Renal cortex interstitium (tissue), 11 donors: ENCODE measurements around the gene IL1B. TPM values are rescaled to one million over a fixed set of nuclear protein-coding genes. Genes with fewer than 3 reads are reported as not detected.
A peak's percentile ranks its signal among the peaks of the same experiment; 100 is the strongest.

Experiments used
- DNase-seq, 11 donors: peaks; one replicate each; pipeline ENCODE4 v3.0.0-alpha.2; 2013; ENCODE audit warnings: low read depth in 9 of 11, low spot score in 4 of 11; ENCODE audit errors: extremely low read depth in 1 of 11
- polyA plus RNA-seq, 3 donors: library from polyadenylated mRNA; unstranded; fragments of 120-200 nt; gene quantifications; one replicate each; pipeline ENCODE4 v1.2.1, GENCODE V29; 2013; ENCODE audit not compliant: insufficient read length in 3 of 3

IL1B gene
- polyA plus RNA-seq, 3 donors: 0.53 to 2.9 (median 0.64) TPM

DNA sequence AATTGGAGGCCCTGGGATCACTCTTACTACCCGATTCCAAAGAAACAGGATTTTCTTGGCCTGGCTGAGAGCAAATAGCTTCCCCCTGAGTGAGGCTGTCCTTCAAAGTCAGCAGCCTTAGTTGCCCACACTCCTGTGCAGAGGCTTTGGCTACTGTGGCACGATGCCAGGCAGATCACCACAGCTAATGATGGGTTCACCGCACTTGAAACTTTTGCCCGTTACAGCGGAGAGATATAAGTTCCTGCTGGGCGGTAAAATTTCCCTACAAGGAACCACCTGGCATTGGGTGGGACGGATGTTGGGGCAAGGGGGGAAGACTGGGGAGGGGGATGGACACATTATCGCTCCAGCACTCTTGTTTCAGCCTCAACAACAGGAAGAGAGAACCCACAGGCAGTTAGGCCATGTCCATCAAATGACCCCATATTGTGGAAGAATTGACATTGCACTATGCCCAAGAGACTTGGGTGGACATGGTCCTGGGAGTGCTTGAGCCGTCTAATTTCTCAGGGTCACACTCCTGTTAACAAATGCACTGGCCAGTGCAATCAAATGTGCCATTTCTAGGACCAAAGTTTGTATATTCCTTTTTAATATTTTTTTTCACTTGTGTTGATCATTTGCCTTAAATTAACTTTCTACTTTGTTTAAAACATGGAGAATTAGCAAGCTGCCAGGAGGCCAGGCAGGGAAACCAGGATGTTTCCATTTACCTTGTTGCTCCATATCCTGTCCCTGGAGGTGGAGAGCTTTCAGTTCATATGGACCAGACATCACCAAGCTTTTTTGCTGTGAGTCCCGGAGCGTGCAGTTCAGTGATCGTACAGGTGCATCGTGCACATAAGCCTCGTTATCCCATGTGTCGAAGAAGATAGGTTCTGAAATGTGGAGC is 4.4 kb downstream of the IL1B start:
- DNase-seq: no peak

DNA sequence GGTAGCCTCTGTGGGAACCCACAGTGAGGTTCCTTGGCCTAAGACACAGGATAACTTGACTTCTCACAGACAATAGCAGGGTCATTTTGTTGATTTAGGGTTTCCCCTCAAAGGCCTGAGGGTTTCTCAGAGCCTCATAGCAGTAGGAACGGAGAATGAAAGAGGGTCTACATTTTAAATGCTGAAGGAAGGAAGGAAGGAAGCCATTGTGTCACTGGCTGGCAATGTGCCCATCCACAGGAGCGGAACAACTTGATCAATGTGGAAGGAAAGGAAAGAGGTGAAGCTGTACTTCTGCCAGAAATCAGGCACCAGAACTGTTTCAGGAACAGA is 5.1 kb downstream of the IL1B start:
- DNase-seq: no peak

DNA sequence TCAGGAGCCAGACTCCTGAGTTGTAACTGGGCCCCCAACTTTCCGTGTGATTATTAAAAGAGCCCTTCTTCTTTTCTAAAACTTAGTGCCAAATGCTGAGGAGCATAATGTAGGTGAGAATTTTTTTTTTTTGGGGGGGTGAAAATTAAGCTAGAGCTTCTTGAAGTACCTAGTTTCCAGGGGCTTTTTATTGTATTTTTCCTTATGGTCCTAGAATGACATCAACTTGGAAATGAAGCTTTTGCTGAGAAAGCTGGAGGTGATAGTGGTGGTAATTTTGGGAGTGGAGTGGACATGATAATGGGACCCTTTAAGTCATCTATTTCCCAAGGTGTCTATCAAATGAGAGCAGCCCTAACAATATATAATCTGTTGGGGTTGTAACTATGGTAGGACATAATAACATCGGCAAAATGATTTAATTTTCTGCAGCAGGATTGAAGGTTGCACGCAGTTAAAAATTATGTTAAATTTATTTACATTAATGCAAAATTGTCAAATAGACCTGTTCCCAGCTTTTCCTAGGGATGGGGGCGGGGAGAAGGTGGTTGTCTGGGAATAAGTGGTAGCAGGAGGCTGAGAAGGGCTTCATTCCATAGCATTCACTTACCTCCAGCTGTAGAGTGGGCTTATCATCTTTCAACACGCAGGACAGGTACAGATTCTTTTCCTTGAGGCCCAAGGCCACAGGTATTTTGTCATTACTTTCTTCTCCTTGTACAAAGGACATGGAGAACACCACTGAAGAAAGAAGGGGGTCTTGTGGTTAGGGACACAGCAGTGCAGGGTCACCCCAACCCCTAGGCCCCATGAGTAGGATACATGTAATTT is 5.7 kb downstream of the IL1B start:
- DNase-seq: no peak

DNA sequence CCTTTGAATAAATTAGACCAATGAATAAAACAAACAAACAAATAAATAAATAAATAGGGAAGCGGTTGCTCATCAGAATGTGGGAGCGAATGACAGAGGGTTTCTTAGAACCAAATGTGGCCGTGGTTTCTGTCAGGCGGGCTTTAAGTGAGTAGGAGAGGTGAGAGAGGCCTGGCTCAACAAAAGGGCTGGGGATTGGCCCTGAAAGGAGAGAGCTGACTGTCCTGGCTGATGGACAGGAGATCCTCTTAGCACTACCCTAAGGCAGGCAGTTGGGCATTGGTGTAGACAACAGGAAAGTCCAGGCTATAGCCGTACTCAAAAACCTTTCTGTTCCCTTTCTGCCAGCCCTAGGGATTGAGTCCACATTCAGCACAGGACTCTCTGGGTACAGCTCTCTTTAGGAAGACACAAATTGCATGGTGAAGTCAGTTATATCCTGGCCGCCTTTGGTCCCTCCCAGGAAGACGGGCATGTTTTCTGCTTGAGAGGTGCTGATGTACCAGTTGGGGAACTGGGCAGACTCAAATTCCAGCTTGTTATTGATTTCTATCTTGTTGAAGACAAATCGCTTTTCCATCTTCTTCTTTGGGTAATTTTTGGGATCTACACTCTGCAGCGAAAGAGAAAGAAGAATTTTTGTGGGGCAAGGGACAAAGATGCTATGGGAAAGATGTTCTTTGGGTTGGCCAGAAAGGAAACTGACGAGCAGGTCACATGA is 6.5 kb downstream of the IL1B start:
- DNase-seq: no peak

DNA sequence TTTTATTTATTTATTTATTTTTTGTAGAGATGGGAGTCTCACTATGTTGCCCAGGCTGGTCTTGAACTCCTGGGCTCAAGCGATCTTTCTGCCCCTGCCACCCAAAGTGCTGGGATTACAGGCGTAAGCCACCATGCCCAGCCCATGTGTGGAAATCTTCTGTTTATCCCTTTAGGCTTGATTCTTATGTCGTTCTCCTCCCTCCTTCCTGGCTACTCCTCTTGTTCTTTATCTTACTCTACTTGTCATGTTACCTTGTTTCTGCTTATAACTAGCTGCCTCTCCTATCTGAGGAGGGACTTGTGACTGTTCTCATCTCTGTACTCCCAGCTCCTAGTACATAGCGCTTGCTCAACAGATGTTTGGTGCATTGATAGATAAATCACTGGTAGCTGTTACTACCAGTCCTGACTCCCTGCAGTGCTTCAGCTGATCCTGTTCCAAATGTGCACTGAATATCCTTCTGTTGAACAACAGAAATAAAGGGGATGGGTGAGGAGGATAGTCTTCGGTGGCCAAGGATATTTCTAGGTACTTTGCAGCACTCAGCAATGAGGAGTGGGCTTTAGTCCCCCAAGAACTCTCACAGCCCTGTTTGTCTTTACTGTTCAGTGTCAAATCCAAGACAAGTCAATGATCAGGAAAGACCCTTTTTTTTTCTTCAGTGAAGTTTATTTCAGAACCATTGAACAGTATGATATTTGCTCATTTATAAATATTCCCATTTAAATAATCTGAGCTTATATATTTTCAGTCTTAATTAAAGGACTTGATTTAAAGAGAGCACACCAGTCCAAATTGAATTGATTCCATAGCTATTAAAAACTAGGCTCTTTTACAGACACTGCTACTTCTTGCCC is 7.2 kb downstream of the IL1B start:
- DNase-seq: no peak

DNA sequence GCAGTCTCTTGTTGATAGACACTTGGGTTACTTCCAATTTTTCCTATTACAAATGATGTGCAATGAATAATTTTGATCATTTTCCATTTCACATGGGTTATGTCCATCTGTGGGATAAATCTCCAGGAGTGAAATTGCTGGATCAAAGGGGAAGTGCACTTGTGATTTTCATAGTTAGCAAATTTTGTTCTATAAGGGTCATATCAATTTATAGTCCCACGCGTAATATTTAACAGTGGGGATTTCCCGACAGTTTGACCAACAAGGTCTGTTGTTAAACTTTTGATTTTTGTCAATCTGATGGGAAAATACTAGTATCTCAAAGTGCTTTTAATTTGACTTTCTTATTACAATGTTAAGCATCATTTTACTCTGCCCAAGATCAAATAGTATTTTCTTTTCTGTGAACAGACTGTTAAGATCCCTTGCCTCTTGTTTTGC is 8.3 kb downstream of the IL1B start:
- no peak for DNase-seq

DNA sequence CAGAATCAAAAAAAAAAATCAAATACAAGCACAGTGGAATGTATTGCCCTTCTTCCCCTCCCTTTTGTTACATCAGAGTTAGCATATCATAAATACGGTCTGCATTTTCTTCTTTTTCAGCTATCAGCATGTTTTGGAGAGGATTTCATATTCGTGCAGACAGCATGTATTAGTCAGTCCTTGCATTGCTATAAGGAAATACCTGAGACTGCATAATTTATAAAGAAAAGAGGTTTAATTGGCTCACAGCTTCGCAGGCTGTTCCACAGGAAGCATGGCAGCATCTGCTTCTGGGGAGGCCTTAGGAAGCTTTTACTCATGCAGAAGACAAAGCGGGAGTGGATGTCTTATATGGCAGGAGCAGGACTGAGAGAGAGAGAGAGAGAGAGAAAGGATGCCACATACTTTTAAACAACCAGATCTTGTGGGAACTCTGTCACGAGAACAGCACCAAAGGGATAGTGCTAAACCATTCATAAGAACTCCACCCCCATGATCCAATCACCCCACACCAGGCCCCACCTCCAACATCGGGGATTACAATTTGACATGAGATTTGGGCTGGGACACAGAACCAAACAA is 8.9 kb downstream of the IL1B start:
- DNase-seq: no peak

DNA sequence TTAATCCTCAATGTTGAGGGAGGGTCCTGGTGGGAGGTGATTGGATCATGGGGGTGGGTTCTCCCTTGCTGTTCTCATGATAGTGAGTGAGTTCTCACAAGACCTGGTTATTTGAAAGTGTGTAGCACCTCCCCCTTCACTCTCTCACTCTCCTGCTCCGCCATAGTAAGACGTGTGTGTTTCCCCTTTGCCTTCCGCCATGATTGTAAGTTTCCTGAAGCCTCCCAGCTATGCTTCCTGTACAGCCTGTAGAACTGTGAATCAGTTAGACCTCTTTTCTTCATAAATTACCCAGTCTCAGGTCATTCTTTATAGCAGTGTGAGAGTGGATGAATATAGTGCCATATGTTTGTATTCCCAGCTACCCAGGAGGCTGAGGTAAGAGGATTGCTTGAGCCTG is 9.6 kb downstream of the IL1B start:
- no peak for DNase-seq

DNA sequence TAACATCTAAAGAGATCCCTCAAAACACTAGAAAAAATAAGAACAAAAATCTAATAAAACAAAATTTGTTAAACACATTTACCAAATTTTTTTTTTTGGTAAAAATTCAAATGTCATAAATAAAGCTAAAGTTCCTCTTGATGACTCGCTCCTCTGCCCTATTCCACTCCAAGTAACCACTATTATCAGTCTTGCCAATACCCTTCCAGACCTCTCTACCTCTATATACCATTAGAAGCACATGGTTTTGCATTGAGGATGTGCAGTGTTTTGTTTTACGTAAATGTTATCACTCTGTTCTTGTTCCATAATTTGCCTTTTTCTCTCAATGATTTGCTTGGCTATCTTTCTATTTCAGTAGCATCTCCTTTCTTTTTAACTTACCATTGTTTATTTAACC is 10.9 kb downstream of the IL1B start:
- no peak for DNase-seq

DNA sequence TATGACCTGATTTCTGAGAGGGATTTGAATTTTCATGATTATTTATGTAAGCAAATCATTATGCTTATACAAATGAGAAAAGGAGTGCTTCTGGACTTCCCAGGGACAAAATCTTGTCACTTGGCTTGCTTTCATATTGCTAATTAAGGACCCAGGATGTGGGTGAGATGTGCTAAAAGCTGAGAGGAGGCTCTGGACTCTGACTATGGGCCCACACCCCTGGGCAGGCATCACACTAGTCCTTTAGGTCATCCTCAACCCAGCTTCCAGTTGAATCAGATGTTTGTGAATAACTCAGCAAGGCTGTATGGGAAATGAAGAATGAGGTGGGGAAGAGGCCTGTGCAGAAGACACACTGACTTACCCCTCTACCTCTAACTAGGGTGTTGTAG is 11.9 kb downstream of the IL1B start:
- DNase-seq: no peak

DNA sequence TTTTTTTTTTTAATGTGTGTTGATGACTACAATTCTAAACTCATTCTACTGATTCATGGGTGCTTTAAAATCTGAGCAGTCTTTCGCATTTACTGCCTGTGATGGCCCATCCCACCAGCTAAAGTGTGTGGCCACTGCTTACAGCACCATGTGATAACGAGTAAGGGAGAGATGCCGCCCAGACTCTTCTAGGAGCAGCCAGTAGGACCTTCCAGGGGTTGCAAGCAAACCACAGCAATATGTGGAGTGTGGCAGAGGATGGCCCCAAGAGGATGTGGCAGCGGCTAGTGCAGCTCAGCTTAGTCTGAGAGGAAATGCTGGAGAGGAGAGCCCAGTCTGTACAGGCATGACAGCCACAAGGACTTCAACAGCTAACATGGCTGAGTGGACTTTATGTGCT is 14.9 kb downstream of the IL1B start:
- no peak for DNase-seq

DNA sequence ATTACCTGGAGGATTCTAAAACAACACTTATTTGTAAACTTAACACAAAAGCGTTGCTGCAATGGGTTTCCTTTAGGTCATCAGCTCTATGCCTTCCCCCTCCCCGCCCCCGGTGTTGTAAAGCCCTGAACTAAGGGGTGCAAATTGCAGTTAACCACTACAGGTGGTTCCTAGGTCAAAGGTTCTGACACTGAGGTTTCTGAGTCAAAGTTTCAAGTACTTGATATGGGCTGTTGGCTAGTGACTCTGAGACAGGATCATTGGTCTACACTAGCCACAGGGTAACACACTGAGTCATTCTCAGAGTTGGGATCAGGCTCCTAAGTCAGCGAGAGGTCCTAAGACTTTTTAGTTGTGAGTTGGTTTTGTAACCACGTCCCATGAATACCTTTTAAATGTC is 15.4 kb downstream of the IL1B start:
- no peak for DNase-seq

DNA sequence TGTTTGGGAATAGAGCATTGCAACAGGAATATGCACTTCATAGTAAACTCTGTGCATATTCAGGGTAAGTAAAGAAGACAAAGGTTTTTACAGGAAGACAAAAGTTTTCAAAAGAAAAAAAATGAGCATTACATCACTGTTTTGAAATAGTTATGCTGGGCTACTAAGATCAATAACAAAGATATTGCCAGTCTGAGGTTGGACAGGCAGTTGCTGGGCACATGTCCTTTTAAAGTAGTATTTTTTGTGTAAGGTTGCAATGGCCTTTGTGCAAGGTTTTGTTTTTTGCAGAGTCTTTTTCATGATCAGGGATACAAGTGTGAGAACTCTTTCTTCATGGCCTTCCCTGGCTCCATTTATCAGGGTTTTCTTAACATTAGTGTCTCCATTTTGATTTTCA is 16.2 kb downstream of the IL1B start:
- DNase-seq: no peak

DNA sequence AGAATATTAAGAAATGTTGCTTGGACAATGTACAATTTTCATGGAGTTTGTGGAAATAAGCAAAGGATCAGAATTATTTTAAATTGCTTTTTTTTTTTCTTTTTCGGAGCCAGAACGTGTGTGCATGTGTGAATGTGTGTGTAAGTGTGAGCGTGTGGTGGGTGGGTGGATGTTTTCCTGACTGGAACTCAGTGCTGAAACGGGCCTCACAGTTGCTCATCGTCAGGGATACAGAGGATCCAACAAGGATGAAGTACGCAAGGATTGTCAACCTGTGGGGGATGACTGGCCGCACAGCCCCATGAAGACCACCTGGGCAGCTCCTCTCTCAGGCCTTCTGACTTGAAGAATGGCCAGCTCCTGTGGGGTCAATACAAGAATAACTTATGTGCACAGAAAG is 17.5 kb downstream of the IL1B start:
- no peak for DNase-seq

DNA sequence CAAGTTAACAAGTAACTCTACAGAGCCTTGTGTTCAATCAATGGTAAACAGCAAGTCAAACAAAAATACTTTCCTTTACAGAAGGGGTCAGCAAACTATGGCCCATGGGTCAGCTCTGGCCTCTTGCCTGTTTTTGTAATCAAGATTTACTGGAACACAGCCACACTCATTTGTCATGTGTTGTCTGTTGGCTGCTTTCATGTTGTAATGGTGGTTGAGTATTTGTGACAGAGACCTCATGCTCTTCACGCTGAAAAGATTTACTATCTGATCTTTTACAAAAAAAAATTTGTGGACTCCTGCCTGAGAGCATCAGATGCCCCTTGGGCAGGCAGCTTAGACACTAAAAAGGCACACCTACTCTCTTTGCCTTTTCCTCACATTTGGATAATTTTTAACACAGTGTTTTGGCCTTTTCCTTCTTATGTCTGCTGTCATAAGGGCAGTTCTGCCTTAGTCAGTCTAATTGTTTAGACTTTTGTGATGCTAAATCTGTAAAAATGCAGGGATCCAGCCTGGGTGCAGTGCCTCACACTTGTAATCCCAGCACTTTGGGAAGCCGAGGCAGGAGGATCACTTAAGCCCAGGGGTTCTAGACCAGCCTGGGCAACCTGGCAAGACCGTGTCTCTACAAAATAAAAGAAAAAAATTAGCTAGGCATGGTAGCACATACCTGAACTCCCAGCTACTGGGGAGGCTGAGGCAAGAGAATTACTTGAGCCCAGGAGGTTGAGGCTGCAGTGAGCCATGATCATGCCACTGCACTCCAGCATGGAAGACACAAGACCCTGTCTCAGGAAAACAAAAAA is 18.3 kb downstream of the IL1B start:
- DNase-seq: peak in 2 of 11 donors; percentile 11 to 32

DNA sequence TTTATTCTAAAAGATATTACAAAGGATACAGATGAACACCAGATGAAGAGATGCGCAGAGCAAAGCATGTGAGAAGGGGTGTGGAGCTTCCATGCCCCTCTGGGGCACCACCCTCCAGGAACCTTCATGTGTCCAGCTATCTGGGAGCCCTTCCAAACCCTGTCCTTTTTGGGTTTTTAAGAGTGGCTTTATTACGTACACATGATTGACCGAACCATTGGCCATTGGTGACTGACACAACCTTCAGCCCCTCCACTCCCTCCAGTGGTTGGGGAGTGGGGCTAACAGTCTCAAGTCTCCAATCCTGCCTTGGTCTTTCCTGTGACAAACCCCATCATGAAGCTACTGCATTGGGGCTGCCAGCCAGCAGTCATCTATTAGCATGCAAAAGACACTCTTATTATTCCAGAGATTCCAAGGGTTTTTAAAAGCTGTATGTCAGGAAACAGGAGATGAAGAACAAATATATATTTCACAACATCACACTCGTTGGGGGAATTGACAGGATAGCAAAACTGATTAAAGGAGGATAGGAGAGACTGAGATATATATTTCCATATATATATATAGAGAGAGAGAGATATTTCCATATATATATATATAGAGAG is 19.4 kb downstream of the IL1B start:
- DNase-seq: no peak

DNA sequence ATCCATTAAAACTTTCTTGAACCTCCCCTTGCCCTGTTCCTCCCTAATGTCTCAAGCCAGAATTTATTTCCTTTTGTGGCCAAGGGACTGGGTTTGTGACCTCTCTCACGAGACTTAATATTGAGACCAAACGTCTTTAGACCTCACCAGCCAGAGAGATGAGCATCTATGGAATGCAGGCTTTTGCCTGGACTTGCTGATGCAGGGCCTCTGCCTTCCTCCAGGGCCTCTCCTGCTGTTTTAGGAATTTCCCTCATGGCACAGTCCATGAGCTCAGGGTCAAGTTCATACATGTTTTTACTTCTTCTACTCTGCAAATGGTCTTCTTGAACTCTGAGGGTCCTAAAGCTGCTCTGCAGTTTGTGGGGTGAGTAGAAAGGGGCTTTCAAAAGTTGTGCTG is 22.3 kb downstream of the IL1B start:
- no peak for DNase-seq
